SK-N-SH (cell line): ENCODE measurements around the gene MTREX. TPM values are rescaled to one million over a fixed set of nuclear protein-coding genes. Genes with fewer than 3 reads are reported as not detected.

Experiments used
- CTCF ChIA-PET: fragments of 300-600, 350-600 bp; formaldehyde crosslinking; extraction: SDS; loops from one replicate; lab custom pipeline; 2021; lab: Yijun Ruan, JAX
- POLR2A ChIA-PET: fragments of 350-600 bp; sonication (Branson Sonifier 250); formaldehyde crosslinking; extraction: SDS; loops from one replicate; lab custom pipeline; 2020; ENCODE audit warnings: antibody characterized with exemption, inconsistent platforms; lab: Yijun Ruan, JAX
- DNase-seq: peaks from one replicate; pipeline ENCODE4 v3.0.0; 2012
- H2AFZ ChIP-seq: fragments of 200-600 bp; sonication (generic); 2 replicates; pipeline ENCODE4 v1.8.1; 2016; ENCODE audit warnings: antibody characterized with exemption, mild to moderate bottlenecking, low read depth
- H3F3A ChIP-seq: fragments of 200-600 bp; sonication (generic); replicated peaks from 2 replicates; pipeline ENCODE3; 2016; ENCODE audit warnings: antibody characterized with exemption, mild to moderate bottlenecking; ENCODE audit not compliant: insufficient read depth
- H3K27ac ChIP-seq, 2 experiments: fragments of 200-500 bp in 1 of 2; fragments of 200-600 bp in 1 of 2; sonication (Bioruptor generic) in 1 of 2; sonication (generic), shearing (Covaris generic) in 1 of 2; 2 replicates each; pipeline versions ENCODE4 v1.5.1 to v1.6.1; 2014 to 2016; ENCODE audit warnings: low read depth in 2 of 2, inconsistent platforms in 1 of 2, low read length in 1 of 2, mild to moderate bottlenecking in 1 of 2, mixed read lengths in 1 of 2
- H3K27me3 ChIP-seq: fragments of 200-600 bp; sonication (generic), shearing (Covaris generic); 2 replicates; pipeline ENCODE4 v1.6.1; 2016; ENCODE audit warnings: mixed run types; ENCODE audit not compliant: insufficient read depth
- H3K36me3 ChIP-seq, 2 experiments: fragments of 200-500 bp in 1 of 2; fragments of 200-600 bp in 1 of 2; sonication (Bioruptor generic) in 1 of 2; sonication (generic) in 1 of 2; replicated peaks in 1 of 2; 2 replicates each; pipeline versions ENCODE3 to v1.5.1; 2014 to 2016; ENCODE audit warnings: low read length in 1 of 2, mild to moderate bottlenecking in 1 of 2; ENCODE audit not compliant: insufficient read depth in 2 of 2, control insufficient read depth in 1 of 2
- H3K4me1 ChIP-seq, 2 experiments: fragments of 200-500 bp in 1 of 2; fragments of 200-600 bp in 1 of 2; sonication (Bioruptor generic) in 1 of 2; sonication (generic), shearing (Covaris generic) in 1 of 2; 2 replicates each; pipeline versions ENCODE4 v1.5.1 to v1.6.1; 2014 to 2016; ENCODE audit warnings: low read depth in 1 of 2, low read length in 1 of 2, mixed run types in 1 of 2; ENCODE audit not compliant: insufficient read depth in 2 of 2, control insufficient read depth in 1 of 2
- H3K4me2 ChIP-seq: fragments of 200-600 bp; sonication (generic), shearing (Covaris generic); 2 replicates; pipeline ENCODE4 v1.6.1; 2017; ENCODE audit warnings: mixed run types
- H3K4me3 ChIP-seq, 2 experiments: fragments of 200-500 bp in 1 of 2; fragments of 200-600 bp in 1 of 2; sonication (Bioruptor generic) in 1 of 2; sonication (generic), shearing (Covaris generic) in 1 of 2; 2 replicates each; pipeline versions ENCODE4 v1.5.1 to v1.8.1; 2014 to 2016; ENCODE audit warnings: low read depth in 2 of 2, inconsistent platforms in 1 of 2, low read length in 1 of 2, mild to moderate bottlenecking in 1 of 2, mixed read lengths in 1 of 2, moderate library complexity in 1 of 2
- H3K79me2 ChIP-seq: fragments of 200-600 bp; sonication (generic); 2 replicates; pipeline ENCODE4 v1.8.1; 2017; ENCODE audit warnings: mild to moderate bottlenecking; ENCODE audit not compliant: insufficient read depth
- H3K9ac ChIP-seq: fragments of 200-600 bp; sonication (generic); 2 replicates; pipeline ENCODE4 v1.6.1; 2017; ENCODE audit warnings: mixed run types
- H3K9me2 ChIP-seq: fragments of 200-600 bp; sonication (generic); 2 replicates; pipeline ENCODE4 v1.6.1; 2017; ENCODE audit warnings: mixed run types
- H3K9me3 ChIP-seq: fragments of 200-600 bp; sonication (generic); 2 replicates; pipeline ENCODE4 v1.6.1; 2017; ENCODE audit warnings: mixed run types, mild to moderate bottlenecking, moderate library complexity
- H4K20me1 ChIP-seq: fragments of 200-600 bp; sonication (generic); 2 replicates; pipeline ENCODE4 v1.6.1; 2017; ENCODE audit warnings: mild to moderate bottlenecking, mixed run types; ENCODE audit not compliant: insufficient read depth
- EZH2phosphoT487 ChIP-seq: fragments of 200-600 bp; sonication (generic); IDR thresholded peaks from 2 replicates; pipeline ENCODE4 v1.6.1; 2017; ENCODE audit warnings: low read depth, mixed run types, mild to moderate bottlenecking, antibody characterized with exemption, moderate library complexity, borderline replicate concordance
- FOSL2 ChIP-seq: IDR thresholded peaks from 2 replicates; pipeline ENCODE4 v1.4.0; 2012; ENCODE audit warnings: low read depth, mild to moderate bottlenecking, moderate library complexity, borderline replicate concordance
- GABPA ChIP-seq: IDR thresholded peaks from 2 replicates; pipeline ENCODE4 v1.4.0; 2012; ENCODE audit warnings: low read depth, mild to moderate bottlenecking
- NRF1 ChIP-seq: IDR thresholded peaks from 2 replicates; pipeline ENCODE4 v1.6.1; 2012; ENCODE audit warnings: low read depth, mild to moderate bottlenecking, low read length
- RAD21 ChIP-seq: IDR thresholded peaks from 2 replicates; pipeline ENCODE4 v1.6.1; 2012; ENCODE audit warnings: mild to moderate bottlenecking, low read length
- RXRA ChIP-seq: IDR thresholded peaks from 2 replicates; pipeline ENCODE4 v1.4.0; 2012; ENCODE audit warnings: low read depth, mild to moderate bottlenecking, borderline replicate concordance
- SIN3A ChIP-seq: IDR thresholded peaks from 2 replicates; pipeline ENCODE4 v1.6.1; 2012; ENCODE audit warnings: low read depth, mild to moderate bottlenecking, low read length, moderate library complexity, borderline replicate concordance
- SMC3 ChIP-seq: IDR thresholded peaks from 2 replicates; pipeline ENCODE4 v1.6.1; 2012; ENCODE audit warnings: low read depth, low read length, improper control_type of control experiment
- TEAD4 ChIP-seq: IDR thresholded peaks from 2 replicates; pipeline ENCODE4 v1.4.0; 2012; ENCODE audit warnings: mild to moderate bottlenecking, borderline replicate concordance; ENCODE audit not compliant: insufficient read depth
- USF2 ChIP-seq: fragments of 150-350 bp; IDR thresholded peaks from 2 replicates; pipeline ENCODE4 v1.6.1; 2017; ENCODE audit warnings: antibody characterized with exemption, low read length, low read depth, borderline replicate concordance
- YY1 ChIP-seq: IDR thresholded peaks from 2 replicates; pipeline ENCODE4 v1.4.0; 2012; ENCODE audit warnings: low read depth, mild to moderate bottlenecking
- WGBS: methylation state at CpG from one replicate; pipeline ENCODE4 v1.1.6; 2017; ENCODE audit warnings: low lambda C conversion rate; 5-methylcytosine and 5-hydroxymethylcytosine counted together
- polyA plus RNA-seq, 3 experiments: library from polyadenylated mRNA; depleted of rRNA; stranded (reverse); fragments of >200 nt; gene quantifications; 2 replicates each; pipeline ENCODE4 v1.2.3, GENCODE V29; 2012
- TF ChIP-seq, protein P1 (sequence below): IDR thresholded peaks from 2 replicates; pipeline ENCODE4 v1.4.0; 2012; ENCODE audit warnings: low read depth, borderline replicate concordance
- TF ChIP-seq, protein P2 (sequence below): IDR thresholded peaks from 2 replicates; pipeline ENCODE4 v1.4.0; 2012; ENCODE audit warnings: low read depth
- TF ChIP-seq, protein P3 (sequence below): fragments of 200-600 bp; sonication (generic); IDR thresholded peaks from 2 replicates; pipeline ENCODE4 v1.6.1; 2017; ENCODE audit warnings: antibody characterized with exemption, mild to moderate bottlenecking, moderate library complexity

MTREX gene
- polyA plus RNA-seq, 1 of the 3 experiments (the other 2 are of a cell fraction): 11.2 TPM

- Histone ChIP-seq H3K4me1 (no peaks in the 10 kb centered on the region; a peak in 1 of 4 replicates), H3K9me2 (no peaks in the 10 kb centered on the region), H3K9me3 (no peaks in the 10 kb centered on the region), H3K36me3 (peaks cover 48 to 53% of the 10 kb centered on the region in 2 experiments), H3K27me3 (no peaks in the 10 kb centered on the region), H3K27ac (no peak overlapping the region), H2AFZ (no peak overlapping the region), H3K9ac (no peak overlapping the region), H4K20me1 (no peaks in the 10 kb centered on the region), H3K79me2 (no peaks in the 10 kb centered on the region), H3K4me2 (no peak overlapping the region), H3K4me3 (no peak overlapping the region), H3F3A (no peaks in the 10 kb centered on the region)
- TF ChIP-seq YY1 (no peak), USF2 (no peak), RXRA (no peak), NRF1 (no peak), EZH2phosphoT487 (no peak), FOSL2 (no peak), TEAD4 (no peak), SIN3A (no peak)
- TF ChIP-seq, protein P1, sequence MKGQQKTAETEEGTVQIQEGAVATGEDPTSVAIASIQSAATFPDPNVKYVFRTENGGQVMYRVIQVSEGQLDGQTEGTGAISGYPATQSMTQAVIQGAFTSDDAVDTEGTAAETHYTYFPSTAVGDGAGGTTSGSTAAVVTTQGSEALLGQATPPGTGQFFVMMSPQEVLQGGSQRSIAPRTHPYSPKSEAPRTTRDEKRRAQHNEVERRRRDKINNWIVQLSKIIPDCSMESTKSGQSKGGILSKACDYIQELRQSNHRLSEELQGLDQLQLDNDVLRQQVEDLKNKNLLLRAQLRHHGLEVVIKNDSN: no peak
- TF ChIP-seq, protein P2, sequence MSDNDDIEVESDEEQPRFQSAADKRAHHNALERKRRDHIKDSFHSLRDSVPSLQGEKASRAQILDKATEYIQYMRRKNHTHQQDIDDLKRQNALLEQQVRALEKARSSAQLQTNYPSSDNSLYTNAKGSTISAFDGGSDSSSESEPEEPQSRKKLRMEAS: no peak
- DNase-seq: no peak
- WGBS: 94% methylated on average over 2 of the region's 2 CpGs
- ChIA-PET CTCF (interaction anchor here (0.9 to 3.0 kb wide), 8 partner anchors 12 to 755 kb away, joined by 3 to 24 read pairs (median 4); no protein-coding TSS in a partner anchor), POLR2A (no interaction called here)
Measured at GRCh38 chr5:55406292-55406691, 98.5 kb downstream of the MTREX start.

DNA sequence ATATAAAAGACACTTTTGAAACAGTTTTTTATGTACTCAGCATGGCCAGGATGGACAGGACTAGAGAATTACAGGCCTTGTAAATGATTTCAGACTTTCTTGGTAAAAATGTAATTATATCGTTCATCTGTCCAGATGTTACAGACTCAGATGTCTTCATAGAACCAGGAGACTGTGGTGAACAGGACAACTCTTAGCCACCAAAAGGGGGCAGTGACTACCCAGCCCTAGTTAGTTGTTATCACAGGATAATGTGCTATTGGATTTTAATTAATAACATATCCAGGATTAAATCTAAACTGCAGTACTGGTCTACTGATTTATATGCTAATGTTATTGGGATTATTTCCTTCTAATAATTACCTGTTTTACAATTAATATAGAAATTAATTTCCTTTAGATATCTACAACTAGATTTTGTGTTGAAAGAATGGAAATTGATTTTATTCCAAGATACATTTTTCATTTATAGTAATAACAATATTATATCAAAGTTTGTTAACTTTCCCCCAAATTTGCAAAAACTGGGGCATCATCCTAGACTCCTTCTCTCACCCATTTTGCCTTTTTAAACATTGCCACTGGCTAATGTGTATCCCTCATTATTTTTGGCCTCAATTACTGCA is 99.4 kb downstream of the MTREX start:
- TF ChIP-seq, protein P3, sequence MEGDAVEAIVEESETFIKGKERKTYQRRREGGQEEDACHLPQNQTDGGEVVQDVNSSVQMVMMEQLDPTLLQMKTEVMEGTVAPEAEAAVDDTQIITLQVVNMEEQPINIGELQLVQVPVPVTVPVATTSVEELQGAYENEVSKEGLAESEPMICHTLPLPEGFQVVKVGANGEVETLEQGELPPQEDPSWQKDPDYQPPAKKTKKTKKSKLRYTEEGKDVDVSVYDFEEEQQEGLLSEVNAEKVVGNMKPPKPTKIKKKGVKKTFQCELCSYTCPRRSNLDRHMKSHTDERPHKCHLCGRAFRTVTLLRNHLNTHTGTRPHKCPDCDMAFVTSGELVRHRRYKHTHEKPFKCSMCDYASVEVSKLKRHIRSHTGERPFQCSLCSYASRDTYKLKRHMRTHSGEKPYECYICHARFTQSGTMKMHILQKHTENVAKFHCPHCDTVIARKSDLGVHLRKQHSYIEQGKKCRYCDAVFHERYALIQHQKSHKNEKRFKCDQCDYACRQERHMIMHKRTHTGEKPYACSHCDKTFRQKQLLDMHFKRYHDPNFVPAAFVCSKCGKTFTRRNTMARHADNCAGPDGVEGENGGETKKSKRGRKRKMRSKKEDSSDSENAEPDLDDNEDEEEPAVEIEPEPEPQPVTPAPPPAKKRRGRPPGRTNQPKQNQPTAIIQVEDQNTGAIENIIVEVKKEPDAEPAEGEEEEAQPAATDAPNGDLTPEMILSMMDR: peak; percentile 87
- TF ChIP-seq SMC3 (peak; percentile 58), GABPA (no peak), RAD21 (peak; percentile 79)
- no peaks in the 10 kb centered on the region for H3K79me2 ChIP-seq
- ChIA-PET CTCF (interaction anchor here (0.9 to 3.0 kb wide), 7 partner anchors 11 to 285 kb away, joined by 3 to 24 read pairs (median 4); no protein-coding TSS in a partner anchor), POLR2A (no interaction called here)
- no peak overlapping the region for H3K9ac ChIP-seq
- DNase-seq: peak; percentile 47
- H3K27me3 ChIP-seq: no peaks in the 10 kb centered on the region
- H3K4me1 ChIP-seq: no peaks in the 10 kb centered on the region; a peak in 1 of 4 replicates
- H3K27ac ChIP-seq: no peak overlapping the region
- no peak overlapping the region for H3K4me3 ChIP-seq
- H3K9me2 ChIP-seq: no peaks in the 10 kb centered on the region
- no peaks in the 10 kb centered on the region for H3F3A ChIP-seq
- 53% methylated on average over 1 of the region's 1 CpG for WGBS
- no peak overlapping the region for H2AFZ ChIP-seq
- no peaks in the 10 kb centered on the region for H3K9me3 ChIP-seq
- no peak overlapping the region for H3K4me2 ChIP-seq
- H4K20me1 ChIP-seq: no peaks in the 10 kb centered on the region
- peaks cover 46 to 47% of the 10 kb centered on the region in 2 experiments for H3K36me3 ChIP-seq
